Measurements from ENCODE around the gene MACROD2. TPM values are rescaled to one million over a fixed set of nuclear protein-coding genes. Genes with fewer than 3 reads are reported as not detected.

Gene MACROD2
- polyA plus RNA-seq, 1 donor from 2014 or later, result 23.2 TPM

GRCh38 chr20:14331646-14332045, 336.3 kb downstream of the MACROD2 start:
- Histone ChIP-seq H3K9ac (ENCODE audit: low read length) (no peak overlapping the region), H3K4me3 (ENCODE audit: low read length) (peak overlapping the region; percentile 7), H3K9me3 (ENCODE audit: low read length) (peaks cover 2% of the 10 kb centered on the region), H3K27me3 (ENCODE audit: insufficient read depth, low read depth, low read length) (no peaks in the 10 kb centered on the region), H2AFZ (ENCODE audit: low read depth, low read length) (no peak overlapping the region), H4K20me1 (ENCODE audit: insufficient read depth) (no peaks in the 10 kb centered on the region), H3F3A (ENCODE audit: insufficient read depth, low read length, poor library complexity, severe bottlenecking) (no peaks in the 10 kb centered on the region), H3K36me3 (ENCODE audit: insufficient read depth, low read length) (peaks cover 4% of the 10 kb centered on the region), H3K9me2 (ENCODE audit: insufficient read depth, low read length) (no peaks in the 10 kb centered on the region), H3K4me2 (ENCODE audit: low read length) (no peak overlapping the region), H3K27ac (ENCODE audit: low read length) (no peak overlapping the region), H3K79me2 (replicated peaks; ENCODE audit: insufficient read depth, low read length) (peaks cover 75% of the 10 kb centered on the region)
- TF ChIP-seq, protein P1, sequence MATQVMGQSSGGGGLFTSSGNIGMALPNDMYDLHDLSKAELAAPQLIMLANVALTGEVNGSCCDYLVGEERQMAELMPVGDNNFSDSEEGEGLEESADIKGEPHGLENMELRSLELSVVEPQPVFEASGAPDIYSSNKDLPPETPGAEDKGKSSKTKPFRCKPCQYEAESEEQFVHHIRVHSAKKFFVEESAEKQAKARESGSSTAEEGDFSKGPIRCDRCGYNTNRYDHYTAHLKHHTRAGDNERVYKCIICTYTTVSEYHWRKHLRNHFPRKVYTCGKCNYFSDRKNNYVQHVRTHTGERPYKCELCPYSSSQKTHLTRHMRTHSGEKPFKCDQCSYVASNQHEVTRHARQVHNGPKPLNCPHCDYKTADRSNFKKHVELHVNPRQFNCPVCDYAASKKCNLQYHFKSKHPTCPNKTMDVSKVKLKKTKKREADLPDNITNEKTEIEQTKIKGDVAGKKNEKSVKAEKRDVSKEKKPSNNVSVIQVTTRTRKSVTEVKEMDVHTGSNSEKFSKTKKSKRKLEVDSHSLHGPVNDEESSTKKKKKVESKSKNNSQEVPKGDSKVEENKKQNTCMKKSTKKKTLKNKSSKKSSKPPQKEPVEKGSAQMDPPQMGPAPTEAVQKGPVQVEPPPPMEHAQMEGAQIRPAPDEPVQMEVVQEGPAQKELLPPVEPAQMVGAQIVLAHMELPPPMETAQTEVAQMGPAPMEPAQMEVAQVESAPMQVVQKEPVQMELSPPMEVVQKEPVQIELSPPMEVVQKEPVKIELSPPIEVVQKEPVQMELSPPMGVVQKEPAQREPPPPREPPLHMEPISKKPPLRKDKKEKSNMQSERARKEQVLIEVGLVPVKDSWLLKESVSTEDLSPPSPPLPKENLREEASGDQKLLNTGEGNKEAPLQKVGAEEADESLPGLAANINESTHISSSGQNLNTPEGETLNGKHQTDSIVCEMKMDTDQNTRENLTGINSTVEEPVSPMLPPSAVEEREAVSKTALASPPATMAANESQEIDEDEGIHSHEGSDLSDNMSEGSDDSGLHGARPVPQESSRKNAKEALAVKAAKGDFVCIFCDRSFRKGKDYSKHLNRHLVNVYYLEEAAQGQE (IDR thresholded peaks at IDR 0.05; ENCODE audit: borderline replicate concordance), result no peak
- TF ChIP-seq RAD21 (conservative IDR thresholded peaks at IDR 0.05) (no peak), EP300 (conservative IDR thresholded peaks at IDR 0.05; ENCODE audit: poor library complexity, severe bottlenecking) (no peak), EZH2 (IDR thresholded peaks at IDR 0.05; ENCODE audit: borderline replicate concordance, insufficient read depth, low read length, poor library complexity, severe bottlenecking) (no peak), SMC3 (conservative IDR thresholded peaks at IDR 0.05; ENCODE audit: poor library complexity) (no peak)

DNA sequence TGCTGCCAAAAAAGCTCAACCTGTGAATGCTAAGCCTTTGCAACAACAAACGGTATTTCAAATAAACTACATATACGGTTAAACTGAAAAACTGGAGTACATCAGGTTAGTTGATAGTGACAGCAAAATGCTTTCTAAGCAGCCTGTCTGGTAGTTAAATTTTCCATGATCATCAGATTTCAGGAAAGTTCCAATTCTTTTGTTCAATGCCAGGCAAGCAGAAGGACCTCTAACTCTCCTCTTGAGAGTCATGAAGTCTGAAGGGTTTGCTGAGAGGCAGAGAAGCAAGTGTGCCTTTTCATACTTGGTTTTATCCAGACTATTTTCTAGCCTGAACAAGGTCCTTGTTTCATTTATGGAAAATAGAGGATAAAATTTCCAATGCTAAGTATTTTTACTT, 337.6 kb downstream of the MACROD2 start:
- no peak for TF ChIP-seq MXI1 (conservative IDR thresholded peaks at IDR 0.05; ENCODE audit: poor library complexity, severe bottlenecking)
- no peak for TF ChIP-seq EP300 (conservative IDR thresholded peaks at IDR 0.05; ENCODE audit: poor library complexity, severe bottlenecking)
- TF ChIP-seq, protein P1 (IDR thresholded peaks at IDR 0.05; ENCODE audit: borderline replicate concordance), result no peak
- no peak for TF ChIP-seq EZH2 (IDR thresholded peaks at IDR 0.05; ENCODE audit: borderline replicate concordance, insufficient read depth, low read length, poor library complexity, severe bottlenecking)
- TF ChIP-seq POLR2AphosphoS5 (IDR thresholded peaks at IDR 0.05), result no peak
- no peaks in the 10 kb centered on the region for H4K20me1 ChIP-seq (ENCODE audit: insufficient read depth)
- no peak overlapping the region for H3K27ac ChIP-seq (ENCODE audit: low read length)
- no peaks in the 10 kb centered on the region for H3F3A ChIP-seq (ENCODE audit: insufficient read depth, low read length, poor library complexity, severe bottlenecking)
- no peaks in the 10 kb centered on the region for H3K9me2 ChIP-seq (ENCODE audit: insufficient read depth, low read length)
- no peak overlapping the region for H3K4me2 ChIP-seq (ENCODE audit: low read length)
- no peak overlapping the region for H3K9ac ChIP-seq (ENCODE audit: low read length)
- H2AFZ ChIP-seq (ENCODE audit: low read depth, low read length), result no peak overlapping the region
- no peaks in the 10 kb centered on the region for H3K36me3 ChIP-seq (ENCODE audit: insufficient read depth, low read length)
- peaks cover 75% of the 10 kb centered on the region for H3K79me2 ChIP-seq (replicated peaks; ENCODE audit: insufficient read depth, low read length)
- H3K9me3 ChIP-seq (ENCODE audit: low read length), result no peaks in the 10 kb centered on the region
- no peaks in the 10 kb centered on the region for H3K27me3 ChIP-seq (ENCODE audit: insufficient read depth, low read depth, low read length)
- H3K4me3 ChIP-seq (ENCODE audit: low read length), result peak overlapping the region; percentile 66
